IPS DF 19.7 (cell line): ENCODE measurements around the gene AIRE.
"Not testable (repeated sequence)": the region's sequence is repeated elsewhere in the genome, so short reads cannot be mapped to it uniquely, and the experiment has no call there.

Experiments used
- DNase-seq: peaks from one replicate; pipeline ENCODE4 v3.0.0-alpha.2; 2013; ENCODE audit warnings: low read depth, low spot score

Gene AIRE

GRCh38 chr21:44285138-44285992 is at the start of gene AIRE:
AIRE (plus strand) TSS chr21:44285876; CDS start chr21:44286007, 131 bp downstream.
- DNase-seq = no peak

GRCh38 chr21:44240353-44240752 is 45.3 kb upstream of the AIRE start:
- not testable (repeated sequence) for DNase-seq

GRCh38 chr21:44240842-44241241 is 44.8 kb upstream of the AIRE start, which contains the start of gene ICOSLG:
ICOSLG (minus strand) TSS chr21:44240943; CDS start chr21:44240817, 126 bp downstream.
- not testable (repeated sequence) for DNase-seq

- not testable (repeated sequence) for DNase-seq
These were observed 44.4 kb upstream of the AIRE start for GRCh38 chr21:44241281-44241680.

GRCh38 chr21:44243980-44244379 is 41.7 kb upstream of the AIRE start:
- not testable (repeated sequence) for DNase-seq

GRCh38 chr21:44247904-44248303 is 37.8 kb upstream of the AIRE start:
- not testable (repeated sequence) for DNase-seq

- DNase-seq = not testable (repeated sequence)
These were observed 36.3 kb upstream of the AIRE start for GRCh38 chr21:44249204-44250037.

- DNase-seq = no peak
These were observed 31.6 kb upstream of the AIRE start for GRCh38 chr21:44253832-44254710.

GRCh38 chr21:44255511-44255981 is 30.1 kb upstream of the AIRE start:
- DNase-seq = no peak

GRCh38 chr21:44258056-44258725 is 27.5 kb upstream of the AIRE start:
- DNase-seq = no peak

GRCh38 chr21:44259082-44259705 is 26.5 kb upstream of the AIRE start:
- no peak for DNase-seq

GRCh38 chr21:44260066-44260465 is 25.6 kb upstream of the AIRE start:
- DNase-seq = no peak

- no peak for DNase-seq
These were observed 24.7 kb upstream of the AIRE start for GRCh38 chr21:44260791-44261631.

- DNase-seq = no peak
These were observed 23.9 kb upstream of the AIRE start, which contains the start of gene DNMT3L for GRCh38 chr21:44261675-44262295. DNMT3L (minus strand) TSS chr21:44261897; CDS start chr21:44261259, 638 bp downstream.

GRCh38 chr21:44262338-44263056 is 23.2 kb upstream of the AIRE start:
- DNase-seq = no peak

GRCh38 chr21:44263221-44263760 is 22.4 kb upstream of the AIRE start:
- no peak for DNase-seq

GRCh38 chr21:44263768-44264167 is 21.9 kb upstream of the AIRE start:
- DNase-seq = no peak
